Measurements from ENCODE around the gene RNF182. TPM values are rescaled to one million over a fixed set of nuclear protein-coding genes. Genes with fewer than 3 reads are reported as not detected.

The RNF182 gene
- total RNA-seq, 1 donor from 2014 or later: 6.1 TPM

GRCh38 chr6:14001329-14002012, 76.7 kb downstream of the RNF182 start:
- Histone ChIP-seq H3K4me1 (no peaks in the 10 kb centered on the region), H3K27me3 (no peaks in the 10 kb centered on the region), H3K9me3 (no peaks in the 10 kb centered on the region), H3K27ac (no peak overlapping the region), H3K36me3 (no peaks in the 10 kb centered on the region), H3K4me3 (no peak overlapping the region)
- ATAC-seq: no peak
- TF ChIP-seq CTCF (IDR thresholded peaks at IDR 0.05): no peak
- intact Hi-C loops (cut with DNase I): no loop called here
- DNase-seq: no peak

GRCh38 chr6:14002176-14002947, 77.6 kb downstream of the RNF182 start:
- H3K4me3 ChIP-seq: no peak overlapping the region
- ATAC-seq (no peak), DNase-seq (no peak)
- no peaks in the 10 kb centered on the region for H3K4me1 ChIP-seq
- no peak for TF ChIP-seq CTCF (IDR thresholded peaks at IDR 0.05)
- H3K36me3 ChIP-seq: no peaks in the 10 kb centered on the region
- H3K27me3 ChIP-seq: no peaks in the 10 kb centered on the region
- intact Hi-C loops (cut with DNase I): no loop called here
- no peaks in the 10 kb centered on the region for H3K9me3 ChIP-seq
- H3K27ac ChIP-seq: no peak overlapping the region

- DNase-seq (no peak), ATAC-seq (no peak)
- TF ChIP-seq CTCF (IDR thresholded peaks at IDR 0.05): no peak
- intact Hi-C loops (cut with DNase I): no loop called here
- Histone ChIP-seq H3K4me1 (no peaks in the 10 kb centered on the region), H3K9me3 (no peaks in the 10 kb centered on the region), H3K27ac (no peak overlapping the region), H3K36me3 (no peaks in the 10 kb centered on the region), H3K27me3 (no peaks in the 10 kb centered on the region), H3K4me3 (no peak overlapping the region)
Measured at GRCh38 chr6:14004258-14004657, 79.5 kb downstream of the RNF182 start.

GRCh38 chr6:14008809-14009208, 84.1 kb downstream of the RNF182 start:
- Histone ChIP-seq H3K36me3 (no peaks in the 10 kb centered on the region), H3K27me3 (no peaks in the 10 kb centered on the region), H3K4me1 (no peaks in the 10 kb centered on the region), H3K27ac (no peak overlapping the region), H3K9me3 (no peaks in the 10 kb centered on the region), H3K4me3 (no peak overlapping the region)
- no peak for TF ChIP-seq CTCF (IDR thresholded peaks at IDR 0.05)
- intact Hi-C loops (cut with DNase I): no loop called here
- ATAC-seq (no peak), DNase-seq (no peak)

GRCh38 chr6:14009431-14009830, 84.7 kb downstream of the RNF182 start:
- H3K27me3 ChIP-seq: no peaks in the 10 kb centered on the region
- H3K4me3 ChIP-seq: no peak overlapping the region
- no peak overlapping the region for H3K27ac ChIP-seq
- intact Hi-C loops (cut with DNase I): no loop called here
- no peak for DNase-seq
- no peaks in the 10 kb centered on the region for H3K36me3 ChIP-seq
- no peak for TF ChIP-seq CTCF (IDR thresholded peaks at IDR 0.05)
- ATAC-seq: no peak
- H3K4me1 ChIP-seq: no peaks in the 10 kb centered on the region
- H3K9me3 ChIP-seq: no peaks in the 10 kb centered on the region
